CD4-positive, alpha-beta T cell (primary cell): ENCODE results near the gene GDNF. TPM values are rescaled to one million over a fixed set of nuclear protein-coding genes. Genes with fewer than 3 reads are reported as not detected.

ENCODE experiments used
- ATAC-seq: fragments of 200-7000 bp; cut with Tn5 transposase; one replicate; pipeline ENCODE4 v1.10.0; 2022; ENCODE audit warnings: mild to moderate bottlenecking; ENCODE audit not compliant: poor library complexity
- CTCF ChIA-PET: fragments of 350-600 bp; sonication (Branson Sonifier 250); formaldehyde crosslinking; loops from one replicate; lab custom pipeline; 2021; ENCODE audit warnings: antibody characterized with exemption, inconsistent platforms; lab: Charles Lee
- POLR2A ChIA-PET: fragments of 350-600 bp; sonication (Branson Sonifier 250); formaldehyde crosslinking; loops from one replicate; lab custom pipeline; 2021; ENCODE audit warnings: antibody characterized with exemption, inconsistent platforms; lab: Charles Lee
- DNase-seq, 14 experiments: peaks; one replicate each; pipeline ENCODE4 v3.0.0-alpha.2; 2013 to 2020; ENCODE audit warnings: mixed read lengths in 2 of 14
- H3K27ac ChIP-seq, 2 donors: one replicate each; pipeline versions ENCODE4 v1.5.1 to v1.7.0; 2013; ENCODE audit warnings: low read length in 2 of 2, low read depth in 1 of 2, mild to moderate bottlenecking in 1 of 2
- H3K27me3 ChIP-seq, 2 experiments: 1 replicate in 1 of 2; 2 replicates in 1 of 2; pipeline versions ENCODE4 v1.6.1 to v1.7.0; 2013; ENCODE audit warnings: low read length in 2 of 2, control low read depth in 1 of 2, mild to moderate bottlenecking in 1 of 2, moderate library complexity in 1 of 2; ENCODE audit not compliant: insufficient read depth in 2 of 2, control insufficient read depth in 1 of 2
- H3K36me3 ChIP-seq: one replicate; pipeline ENCODE4 v1.6.1; 2013; ENCODE audit warnings: low read length, control low read depth; ENCODE audit not compliant: insufficient read depth
- H3K4me1 ChIP-seq: one replicate; pipeline ENCODE4 v1.6.1; 2013; ENCODE audit warnings: low read length, control low read depth; ENCODE audit not compliant: insufficient read depth
- H3K4me3 ChIP-seq: one replicate; pipeline ENCODE4 v1.5.1; 2013; ENCODE audit warnings: mild to moderate bottlenecking, low read length, moderate library complexity
- H3K9me3 ChIP-seq, 2 experiments: 1 replicate in 1 of 2; 2 replicates in 1 of 2; pipeline versions ENCODE4 v1.6.1 to v1.7.0; 2013; ENCODE audit warnings: low read length in 2 of 2, mild to moderate bottlenecking in 2 of 2, control low read depth in 1 of 2, moderate library complexity in 1 of 2; ENCODE audit not compliant: control insufficient read depth in 1 of 2, insufficient read depth in 1 of 2
- H3K27ac Mint-ChIP-seq: one replicate; pipeline ENCODE4 v1.8.0; 2020; ENCODE audit warnings: mixed read lengths
- H3K27me3 Mint-ChIP-seq: one replicate; pipeline ENCODE4 v1.8.0; 2021; ENCODE audit warnings: mixed read lengths
- H3K36me3 Mint-ChIP-seq: one replicate; pipeline ENCODE4 v1.8.0; 2021; ENCODE audit warnings: low read depth, mixed read lengths
- H3K4me1 Mint-ChIP-seq: one replicate; pipeline ENCODE4 v1.8.0; 2021; ENCODE audit warnings: low read depth, mixed read lengths
- H3K4me3 Mint-ChIP-seq: one replicate; pipeline ENCODE4 v1.8.0; 2020; ENCODE audit warnings: mild to moderate bottlenecking, mixed read lengths
- H3K9me3 Mint-ChIP-seq: one replicate; pipeline ENCODE4 v1.8.0; 2020; ENCODE audit warnings: mixed read lengths
- intact Hi-C, 2 experiments: fragments of 100-400 bp; cut with DNase I in 1 of 2; cut with micrococcal nuclease in 1 of 2; formaldehyde crosslinking; loops; one replicate each; pipeline versions ENCODE4 v1.15.1 to v1.9.0; 2023 to 2025; cut with DNase I, micrococcal nuclease
- total RNA-seq, 174 experiments: library from RNA in 2 of 174; stranded (reverse) in 2 of 174; gene quantifications; one replicate each; pipeline ENCODE4 v1.2.3 and lab custom pipeline; 2021 to 2026
- TF ChIP-seq, protein P1 (sequence below): fragments of 200-600 bp; IDR thresholded peaks from one replicate; pipeline ENCODE4 v1.8.0; 2022; ENCODE audit warnings: antibody characterized with exemption, mild to moderate bottlenecking

The GDNF gene
- total RNA-seq, 2 experiments from 2014 or later: not detected

DNA sequence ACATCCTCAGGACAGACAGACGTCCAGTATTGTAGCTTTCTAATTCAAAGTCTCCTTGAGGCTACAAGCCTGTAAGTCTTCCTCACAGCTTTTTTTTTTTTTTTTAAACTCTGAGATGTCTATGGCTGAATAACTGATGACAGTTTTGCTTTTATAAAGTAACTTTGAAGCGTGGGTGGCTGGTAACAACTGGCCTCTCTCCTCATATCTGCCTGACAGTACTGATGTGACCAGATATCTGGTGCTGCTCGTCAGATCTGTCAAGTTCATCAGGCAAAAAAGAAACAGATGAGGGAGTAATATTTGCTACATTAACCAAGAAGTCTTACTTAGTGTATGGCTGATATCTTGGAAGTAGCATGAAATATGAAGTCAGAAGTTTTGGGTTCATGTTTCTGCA, 72.6 kb downstream of the GDNF start:
- no peak for DNase-seq
- TF ChIP-seq, protein P1, sequence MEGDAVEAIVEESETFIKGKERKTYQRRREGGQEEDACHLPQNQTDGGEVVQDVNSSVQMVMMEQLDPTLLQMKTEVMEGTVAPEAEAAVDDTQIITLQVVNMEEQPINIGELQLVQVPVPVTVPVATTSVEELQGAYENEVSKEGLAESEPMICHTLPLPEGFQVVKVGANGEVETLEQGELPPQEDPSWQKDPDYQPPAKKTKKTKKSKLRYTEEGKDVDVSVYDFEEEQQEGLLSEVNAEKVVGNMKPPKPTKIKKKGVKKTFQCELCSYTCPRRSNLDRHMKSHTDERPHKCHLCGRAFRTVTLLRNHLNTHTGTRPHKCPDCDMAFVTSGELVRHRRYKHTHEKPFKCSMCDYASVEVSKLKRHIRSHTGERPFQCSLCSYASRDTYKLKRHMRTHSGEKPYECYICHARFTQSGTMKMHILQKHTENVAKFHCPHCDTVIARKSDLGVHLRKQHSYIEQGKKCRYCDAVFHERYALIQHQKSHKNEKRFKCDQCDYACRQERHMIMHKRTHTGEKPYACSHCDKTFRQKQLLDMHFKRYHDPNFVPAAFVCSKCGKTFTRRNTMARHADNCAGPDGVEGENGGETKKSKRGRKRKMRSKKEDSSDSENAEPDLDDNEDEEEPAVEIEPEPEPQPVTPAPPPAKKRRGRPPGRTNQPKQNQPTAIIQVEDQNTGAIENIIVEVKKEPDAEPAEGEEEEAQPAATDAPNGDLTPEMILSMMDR: no peak
- Histone ChIP-seq H3K9me3 (no peaks in the 10 kb centered on the region), H3K36me3 (no peaks in the 10 kb centered on the region), H3K4me1 (no peaks in the 10 kb centered on the region), H3K27me3 (no peaks in the 10 kb centered on the region), H3K4me3 (no peak overlapping the region), H3K27ac (no peak overlapping the region)
- Mint-ChIP-seq H3K4me3 (no peak overlapping the region), H3K27ac (no peak overlapping the region), H3K36me3 (no peaks in the 10 kb centered on the region), H3K9me3 (peaks cover 2% of the 10 kb centered on the region), H3K4me1 (no peaks in the 10 kb centered on the region), H3K27me3 (peaks cover 11% of the 10 kb centered on the region)
- ChIA-PET POLR2A (no interaction called here), CTCF (interaction anchor here (1.0 kb wide), 1 partner anchor 9 kb away, joined by 4 read pairs; no protein-coding TSS in a partner anchor)
- intact Hi-C loops: no loop called here
- ATAC-seq: no peak
